ENCODE data around the gene RALGAPA2.

DNA sequence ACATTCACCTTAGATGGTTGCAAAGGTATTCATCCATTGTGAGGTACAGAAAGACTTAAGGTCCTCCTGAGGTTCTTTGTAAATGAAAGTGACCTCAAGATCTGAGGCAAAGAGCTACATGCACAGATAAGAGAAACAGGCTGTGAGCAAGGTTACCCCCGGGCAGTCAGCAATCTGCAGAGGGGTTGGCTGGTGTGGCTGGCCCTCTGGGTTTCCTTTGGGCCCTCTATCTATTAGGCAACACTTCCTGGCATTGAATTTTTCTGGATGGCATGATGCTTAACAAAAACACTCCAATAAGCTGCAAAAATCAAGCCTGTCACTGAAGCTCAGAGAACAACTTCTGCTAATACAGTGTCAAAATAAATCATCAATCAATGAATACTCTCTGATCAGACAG, 48.9 kb upstream of the RALGAPA2 start:
- TF ChIP-seq, protein P1, sequence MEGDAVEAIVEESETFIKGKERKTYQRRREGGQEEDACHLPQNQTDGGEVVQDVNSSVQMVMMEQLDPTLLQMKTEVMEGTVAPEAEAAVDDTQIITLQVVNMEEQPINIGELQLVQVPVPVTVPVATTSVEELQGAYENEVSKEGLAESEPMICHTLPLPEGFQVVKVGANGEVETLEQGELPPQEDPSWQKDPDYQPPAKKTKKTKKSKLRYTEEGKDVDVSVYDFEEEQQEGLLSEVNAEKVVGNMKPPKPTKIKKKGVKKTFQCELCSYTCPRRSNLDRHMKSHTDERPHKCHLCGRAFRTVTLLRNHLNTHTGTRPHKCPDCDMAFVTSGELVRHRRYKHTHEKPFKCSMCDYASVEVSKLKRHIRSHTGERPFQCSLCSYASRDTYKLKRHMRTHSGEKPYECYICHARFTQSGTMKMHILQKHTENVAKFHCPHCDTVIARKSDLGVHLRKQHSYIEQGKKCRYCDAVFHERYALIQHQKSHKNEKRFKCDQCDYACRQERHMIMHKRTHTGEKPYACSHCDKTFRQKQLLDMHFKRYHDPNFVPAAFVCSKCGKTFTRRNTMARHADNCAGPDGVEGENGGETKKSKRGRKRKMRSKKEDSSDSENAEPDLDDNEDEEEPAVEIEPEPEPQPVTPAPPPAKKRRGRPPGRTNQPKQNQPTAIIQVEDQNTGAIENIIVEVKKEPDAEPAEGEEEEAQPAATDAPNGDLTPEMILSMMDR (IDR thresholded peaks at IDR 0.05; ENCODE audit: insufficient read depth, low read length, poor library complexity, severe bottlenecking), result no peak
- TF ChIP-seq EZH2phosphoT487 (conservative IDR thresholded peaks at IDR 0.05; ENCODE audit: low read length), result no peak
